NCI-H1417 treated with DMSO at 0.1 percent for 48 hours (cell line): ENCODE data around the gene PGAM2.

ENCODE experiments used
- DNase-seq: peaks from one replicate; lab custom pipeline; 2025; lab: John Stamatoyannopoulos, UW

PGAM2 gene

GRCh38 chr7:44083796-44084195 lies 18.4 kb upstream of the PGAM2 start:
- DNase-seq, result no peak

GRCh38 chr7:44082541-44083207 lies 17.3 kb upstream of the PGAM2 start:
- DNase-seq, result peak; percentile 93

GRCh38 chr7:44081266-44081748 lies 15.9 kb upstream of the PGAM2 start:
- no peak for DNase-seq

GRCh38 chr7:44080686-44081265 lies 15.4 kb upstream of the PGAM2 start:
- no peak for DNase-seq

GRCh38 chr7:44080118-44080517 lies 14.8 kb upstream of the PGAM2 start:
- no peak for DNase-seq

GRCh38 chr7:44079331-44080021 lies 14.1 kb upstream of the PGAM2 start:
- no peak for DNase-seq

GRCh38 chr7:44078521-44078920 lies 13.2 kb upstream of the PGAM2 start:
- no peak for DNase-seq

GRCh38 chr7:44077681-44078091 lies 12.3 kb upstream of the PGAM2 start:
- DNase-seq, result no peak

- no peak for DNase-seq
Observed at GRCh38 chr7:44077061-44077460, 11.7 kb upstream of the PGAM2 start.

- DNase-seq, result no peak
Observed at GRCh38 chr7:44076101-44076895, 10.9 kb upstream of the PGAM2 start.

- no peak for DNase-seq
Observed at GRCh38 chr7:44075296-44076075, 10.1 kb upstream of the PGAM2 start.

- no peak for DNase-seq
Observed at GRCh38 chr7:44074349-44074695, 9.0 kb upstream of the PGAM2 start.

GRCh38 chr7:44073664-44074348 lies 8.4 kb upstream of the PGAM2 start:
- no peak for DNase-seq

- no peak for DNase-seq
Observed at GRCh38 chr7:44072364-44073231, 7.2 kb upstream of the PGAM2 start.

GRCh38 chr7:44071726-44072363 lies 6.5 kb upstream of the PGAM2 start:
- no peak for DNase-seq

- no peak for DNase-seq
Observed at GRCh38 chr7:44068054-44068453, 2.7 kb upstream of the PGAM2 start.

GRCh38 chr7:44067064-44067951 lies 1.9 kb upstream of the PGAM2 start:
- DNase-seq, result no peak

GRCh38 chr7:44066494-44067063 lies 1.2 kb upstream of the PGAM2 start:
- DNase-seq, result no peak
